ENCODE data around the gene EDRF1.

The EDRF1 gene

GRCh38 chr10:125772112-125772863 lies 52.8 kb downstream of the EDRF1 start:
- H3K4me3 ChIP-seq (replicated peaks; ENCODE audit: low read depth, low read length): no peak overlapping the region
- peaks cover 4% of the 10 kb centered on the region for H3K36me3 ChIP-seq (ENCODE audit: control insufficient read depth, insufficient read depth, low read length)
- DNase-seq (ENCODE audit: extremely low read depth, insufficient read length): no peak
- TF ChIP-seq, protein P1, sequence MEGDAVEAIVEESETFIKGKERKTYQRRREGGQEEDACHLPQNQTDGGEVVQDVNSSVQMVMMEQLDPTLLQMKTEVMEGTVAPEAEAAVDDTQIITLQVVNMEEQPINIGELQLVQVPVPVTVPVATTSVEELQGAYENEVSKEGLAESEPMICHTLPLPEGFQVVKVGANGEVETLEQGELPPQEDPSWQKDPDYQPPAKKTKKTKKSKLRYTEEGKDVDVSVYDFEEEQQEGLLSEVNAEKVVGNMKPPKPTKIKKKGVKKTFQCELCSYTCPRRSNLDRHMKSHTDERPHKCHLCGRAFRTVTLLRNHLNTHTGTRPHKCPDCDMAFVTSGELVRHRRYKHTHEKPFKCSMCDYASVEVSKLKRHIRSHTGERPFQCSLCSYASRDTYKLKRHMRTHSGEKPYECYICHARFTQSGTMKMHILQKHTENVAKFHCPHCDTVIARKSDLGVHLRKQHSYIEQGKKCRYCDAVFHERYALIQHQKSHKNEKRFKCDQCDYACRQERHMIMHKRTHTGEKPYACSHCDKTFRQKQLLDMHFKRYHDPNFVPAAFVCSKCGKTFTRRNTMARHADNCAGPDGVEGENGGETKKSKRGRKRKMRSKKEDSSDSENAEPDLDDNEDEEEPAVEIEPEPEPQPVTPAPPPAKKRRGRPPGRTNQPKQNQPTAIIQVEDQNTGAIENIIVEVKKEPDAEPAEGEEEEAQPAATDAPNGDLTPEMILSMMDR (IDR thresholded peaks at IDR 0.05; ENCODE audit: insufficient read depth, low read length, poor library complexity, severe bottlenecking): no peak
- no peaks in the 10 kb centered on the region; the same call in 1 of the 2 replicates for H3K27me3 ChIP-seq (replicated peaks; ENCODE audit: control insufficient read depth, insufficient read depth, low read length)

DNA sequence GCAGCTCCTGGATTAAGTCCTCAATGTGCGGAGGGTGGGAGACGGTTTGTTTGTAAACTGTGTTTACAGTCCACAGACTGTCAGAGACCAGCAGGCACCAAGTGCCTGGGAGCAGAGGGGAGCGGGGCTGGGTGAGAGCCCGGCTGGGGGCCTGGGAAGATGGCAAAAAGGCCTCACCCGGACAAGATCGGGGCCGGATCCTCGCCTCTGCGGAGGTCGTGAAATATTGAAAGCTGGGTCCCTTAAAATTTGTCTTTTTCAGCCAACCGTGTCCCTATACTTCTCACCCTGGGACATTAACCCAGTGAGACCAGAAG lies 53.3 kb downstream of the EDRF1 start:
- H3K4me3 ChIP-seq (replicated peaks; ENCODE audit: low read depth, low read length): no peak overlapping the region
- DNase-seq (ENCODE audit: extremely low read depth, insufficient read length): no peak
- TF ChIP-seq, protein P1 (IDR thresholded peaks at IDR 0.05; ENCODE audit: insufficient read depth, low read length, poor library complexity, severe bottlenecking): no peak
- no peaks in the 10 kb centered on the region; the same call in 1 of the 2 replicates for H3K27me3 ChIP-seq (replicated peaks; ENCODE audit: control insufficient read depth, insufficient read depth, low read length)
- H3K36me3 ChIP-seq (ENCODE audit: control insufficient read depth, insufficient read depth, low read length): peaks cover 4% of the 10 kb centered on the region

- H3K27me3 ChIP-seq (replicated peaks; ENCODE audit: control insufficient read depth, insufficient read depth, low read length): no peaks in the 10 kb centered on the region; the same call in 1 of the 2 replicates
- DNase-seq (ENCODE audit: extremely low read depth, insufficient read length): no peak
- H3K36me3 ChIP-seq (ENCODE audit: control insufficient read depth, insufficient read depth, low read length): peaks cover 4% of the 10 kb centered on the region
- H3K4me3 ChIP-seq (replicated peaks; ENCODE audit: low read depth, low read length): no peak overlapping the region
- TF ChIP-seq, protein P1 (IDR thresholded peaks at IDR 0.05; ENCODE audit: insufficient read depth, low read length, poor library complexity, severe bottlenecking): no peak
Measured at GRCh38 chr10:125773687-125774543, 54.4 kb downstream of the EDRF1 start.

DNA sequence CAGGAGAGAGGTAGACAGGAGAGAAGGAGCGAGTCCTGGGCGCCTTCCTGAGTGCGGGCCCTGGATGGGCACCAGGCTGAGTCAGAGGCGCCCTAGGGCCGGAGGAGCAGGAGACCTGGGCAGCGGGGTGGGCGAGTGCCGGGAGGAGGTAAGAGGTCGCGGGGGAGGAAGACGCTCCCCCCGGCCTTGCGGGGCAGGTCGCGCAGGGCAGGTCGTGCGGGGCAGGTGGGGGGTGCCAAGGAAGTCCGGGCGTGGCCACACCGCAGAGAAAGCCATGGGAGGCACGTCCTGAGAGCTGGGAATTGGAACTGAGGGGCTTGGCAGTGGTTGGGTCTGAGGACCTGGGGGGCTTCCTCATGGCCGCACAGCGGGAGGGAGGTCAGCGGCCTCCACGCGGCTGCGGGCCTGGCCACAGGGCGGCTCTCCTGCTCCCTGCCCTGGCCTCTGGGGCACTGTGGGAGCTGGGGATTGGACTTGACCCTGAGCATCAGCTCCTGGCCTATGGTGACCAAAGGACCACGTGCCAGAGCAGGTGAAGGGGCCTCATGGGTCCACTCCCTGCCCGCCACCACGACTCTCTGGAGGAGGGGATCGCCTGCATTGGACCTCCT lies 55.2 kb downstream of the EDRF1 start:
- H3K36me3 ChIP-seq (ENCODE audit: control insufficient read depth, insufficient read depth, low read length): no peaks in the 10 kb centered on the region
- H3K4me3 ChIP-seq (replicated peaks; ENCODE audit: low read depth, low read length): no peak overlapping the region
- no peaks in the 10 kb centered on the region; the same call in 1 of the 2 replicates for H3K27me3 ChIP-seq (replicated peaks; ENCODE audit: control insufficient read depth, insufficient read depth, low read length)
- DNase-seq (ENCODE audit: extremely low read depth, insufficient read length): no peak
- TF ChIP-seq, protein P1 (IDR thresholded peaks at IDR 0.05; ENCODE audit: insufficient read depth, low read length, poor library complexity, severe bottlenecking): no peak

- TF ChIP-seq, protein P1 (IDR thresholded peaks at IDR 0.05; ENCODE audit: insufficient read depth, low read length, poor library complexity, severe bottlenecking): no peak
- DNase-seq (ENCODE audit: extremely low read depth, insufficient read length): no peak
- no peaks in the 10 kb centered on the region for H3K36me3 ChIP-seq (ENCODE audit: control insufficient read depth, insufficient read depth, low read length)
- H3K27me3 ChIP-seq (replicated peaks; ENCODE audit: control insufficient read depth, insufficient read depth, low read length): no peaks in the 10 kb centered on the region; the same call in 1 of the 2 replicates
- no peak within 1 kb of the TSS for H3K4me3 ChIP-seq (replicated peaks; ENCODE audit: low read depth, low read length)
Measured at GRCh38 chr10:125775491-125776106, 56.1 kb downstream of the EDRF1 start, which contains the start of gene MMP21. Gene MMP21, minus strand, starts transcription at chr10:125775821. Its CDS starts 0 bp downstream, at chr10:125775821.
